HepG2 (cell line): ENCODE results near the gene SGPP1. TPM values are rescaled to one million over a fixed set of nuclear protein-coding genes. Genes with fewer than 3 reads are reported as not detected.

Experiments
- ATAC-seq: fragments of 200-7000 bp; cut with Tn5 transposase; 3 replicates; pipeline ENCODE4 v1.9.1; 2020; ENCODE audit warnings: mild to moderate bottlenecking, moderate library complexity
- BruUV-seq: library from RNA; stranded (reverse); fragments of 400-500 nt; replicated peaks from 2 replicates; lab custom pipeline; 2021; lab: Mats Ljungman, UMichigan
- CTCF ChIA-PET: fragments of 300-600 bp; formaldehyde crosslinking; extraction: SDS; loops from one replicate; lab custom pipeline; 2021; ENCODE audit warnings: low total read pairs, inconsistent platforms, low intra/inter-chr PET ratio; lab: Yijun Ruan, JAX
- POLR2A ChIA-PET: fragments of 350-600 bp; sonication (Branson Sonifier 250); formaldehyde crosslinking; loops from one replicate; lab custom pipeline; 2020; ENCODE audit warnings: antibody characterized with exemption, inconsistent platforms; lab: Yijun Ruan, JAX
- DNase-seq: peaks from one replicate; pipeline ENCODE4 v3.0.0-alpha.2; 2015; ENCODE audit warnings: low spot score
- FAIRE-seq: peaks from 3 replicates; lab custom pipeline; 2011; peaks lifted over from hg19 to GRCh38; lab: Jason Lieb, UNC
- H2AFZ ChIP-seq: one replicate; pipeline ENCODE4 v1.6.1; 2011; ENCODE audit warnings: low read length, inconsistent platforms
- H3K27ac ChIP-seq: fragments of 300-600 bp; 3 replicates; pipeline ENCODE4 v1.8.0; 2011; ENCODE audit warnings: mixed run types, mild to moderate bottlenecking, mixed read lengths, low read length, inconsistent platforms; ENCODE audit not compliant: insufficient read depth; ENCODE audit errors: extremely low read length
- H3K27me3 ChIP-seq, 2 experiments: fragments of 200-600 bp in 1 of 2; 2 replicates in 1 of 2; 3 replicates in 1 of 2; pipeline versions ENCODE4 v1.6.0 to v1.8.0; 2011; ENCODE audit warnings: low read length in 2 of 2, mild to moderate bottlenecking in 2 of 2, moderate library complexity in 2 of 2, inconsistent platforms in 1 of 2; ENCODE audit not compliant: insufficient read depth in 2 of 2, control insufficient read depth in 1 of 2
- H3K36me3 ChIP-seq, 2 experiments: fragments of 200-600 bp in 1 of 2; replicated peaks in 1 of 2; 2 replicates in 1 of 2; 3 replicates in 1 of 2; pipeline versions ENCODE4 v1.5.1 to v1.8.0; 2011; ENCODE audit warnings: low read length in 2 of 2, inconsistent platforms in 1 of 2; ENCODE audit not compliant: insufficient read depth in 2 of 2, control insufficient read depth in 1 of 2
- H3K4me1 ChIP-seq: 2 replicates; pipeline ENCODE4 v1.5.1; 2012; ENCODE audit warnings: low read length, inconsistent platforms; ENCODE audit not compliant: insufficient read depth
- H3K4me2 ChIP-seq: 2 replicates; pipeline ENCODE4 v1.6.0; 2011; ENCODE audit warnings: low read depth, low read length, inconsistent platforms
- H3K4me3 ChIP-seq, 3 experiments: fragments of 200-600 bp in 1 of 3; sonication (generic), shearing (Covaris generic) in 1 of 3; replicated peaks in 1 of 3; 2 replicates each; pipeline ENCODE4 v1.5.1; 2011 to 2016; ENCODE audit warnings: low read length in 3 of 3, inconsistent platforms in 2 of 3, low read depth in 2 of 3, mild to moderate bottlenecking in 2 of 3, control low read depth in 1 of 3, mixed read lengths in 1 of 3; ENCODE audit not compliant: insufficient read depth in 1 of 3
- H3K79me2 ChIP-seq: one replicate; pipeline ENCODE4 v1.6.1; 2011; ENCODE audit warnings: low read length, inconsistent platforms; ENCODE audit not compliant: insufficient read depth
- H3K9ac ChIP-seq: 2 replicates; pipeline ENCODE4 v1.6.0; 2011; ENCODE audit warnings: mild to moderate bottlenecking, low read depth, low read length, inconsistent platforms; ENCODE audit not compliant: insufficient read depth
- H3K9me3 ChIP-seq: 2 replicates; pipeline ENCODE4 v1.5.1; 2012; ENCODE audit warnings: mild to moderate bottlenecking, low read length
- H4K20me1 ChIP-seq: 2 replicates; pipeline ENCODE4 v1.6.0; 2011; ENCODE audit warnings: inconsistent platforms, mild to moderate bottlenecking, low read length, moderate library complexity; ENCODE audit not compliant: insufficient read depth
- CEBPB ChIP-seq: IDR thresholded peaks from 2 replicates; pipeline ENCODE4 v1.6.1; 2011; ENCODE audit warnings: low read depth, low read length, improper control_type of control experiment, borderline replicate concordance
- CENPX ChIP-seq: sonication (generic); formaldehyde crosslinking; IDR thresholded peaks from 2 replicates; pipeline ENCODE4 v1.9.0; 2021; ENCODE audit warnings: mild to moderate bottlenecking, missing genetic modification reagents, moderate library complexity
- FOXJ3 ChIP-seq: sonication (generic); formaldehyde crosslinking; IDR thresholded peaks from 2 replicates; pipeline ENCODE4 v1.4.0; 2020; ENCODE audit warnings: missing genetic modification reagents, mild to moderate bottlenecking, borderline replicate concordance
- TBP ChIP-seq: sonication (generic); formaldehyde crosslinking; IDR thresholded peaks from 2 replicates; pipeline ENCODE4 v1.5.0; 2020; ENCODE audit warnings: missing genetic modification reagents
- ZNF597 ChIP-seq: sonication (generic); formaldehyde crosslinking; IDR thresholded peaks from 2 replicates; pipeline ENCODE4 v1.5.0; 2020; ENCODE audit warnings: missing genetic modification reagents
- ZNF75D ChIP-seq: sonication (generic); formaldehyde crosslinking; IDR thresholded peaks from 2 replicates; pipeline ENCODE4 v1.8.1; 2023; ENCODE audit warnings: missing genetic modification reagents, mild to moderate bottlenecking, borderline replicate concordance
- ZNF792 ChIP-seq: IDR thresholded peaks from 2 replicates; pipeline ENCODE4 v1.6.1; 2016
- WGBS: methylation state at CpG from one replicate; pipeline ENCODE4 v1.1.6; 2017; ENCODE audit warnings: low lambda C conversion rate; 5-methylcytosine and 5-hydroxymethylcytosine counted together
- in situ Hi-C: cut with HindIII; loops from 2 replicates; pipeline ENCODE4 v1.10.0; 2017; ENCODE audit warnings: low pct_unique_long_range_greater_than_20kb; ENCODE audit not compliant: extremely low pct_ligation_motif_present
- intact Hi-C: fragments of 100-400 bp; cut with micrococcal nuclease; formaldehyde crosslinking; loops from one replicate; pipeline ENCODE4 v1.10.0; 2022; ENCODE audit not compliant: unreplicated experiment
- polyA plus RNA-seq, 8 experiments: library from polyadenylated mRNA; depleted of rRNA in 3 of 8; stranded (reverse) in 7 of 8; unstranded in 1 of 8; fragments of >200 nt; fragmentation: Illumina TruSeq in 4 of 8; extraction: Trizol in 4 of 8; gene quantifications; 2 replicates each; pipeline versions ENCODE4 v1.2.1 to v1.2.3, GENCODE V29; 2011 to 2016; ENCODE audit warnings: low read depth in 4 of 8, missing spikeins in 1 of 8, mixed read lengths in 1 of 8; ENCODE audit not compliant: insufficient read depth in 1 of 8
- total RNA-seq, 5 experiments: library from RNA; depleted of rRNA; stranded (reverse); fragments of >200 nt; fragmentation: Illumina TruSeq; extraction: Trizol; gene quantifications; 2 replicates each; pipeline ENCODE4 v1.2.3, GENCODE V29; 2016; ENCODE audit warnings: low read depth in 1 of 5

Gene SGPP1
- total and polyA plus RNA-seq, 2 of the 13 experiments (the other 11 are each of a cell fraction or from before 2014, with no cell fraction given): 6.4 to 6.8 TPM

DNA sequence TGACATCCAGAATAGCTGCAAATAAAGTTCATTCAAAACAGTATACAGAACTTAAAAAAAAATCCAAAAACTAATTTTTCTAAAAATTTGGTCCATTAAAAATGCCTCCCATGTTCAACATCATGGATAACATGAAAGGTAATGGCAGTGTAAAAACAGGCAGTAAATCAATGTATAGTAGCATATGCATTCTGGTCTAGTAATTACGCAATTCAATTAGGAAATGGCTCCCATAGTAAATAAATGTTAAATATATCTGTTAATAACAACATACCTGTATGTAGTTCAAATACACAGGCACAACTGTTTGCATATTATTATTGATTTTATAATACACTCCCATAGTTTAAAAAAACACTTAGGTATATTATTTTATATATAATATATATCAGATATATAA, 42.5 kb downstream of the SGPP1 start:
- Histone ChIP-seq H3K4me3 (no peak overlapping the region), H3K9me3 (no peaks in the 10 kb centered on the region), H3K27me3 (no peaks in the 10 kb centered on the region; a peak in 1 of 5 replicates), H3K4me2 (no peak overlapping the region), H3K79me2 (no peaks in the 10 kb centered on the region), H3K27ac (no peak overlapping the region), H3K9ac (no peak overlapping the region)
- no peak for DNase-seq
- POLR2A ChIA-PET: no interaction called here
- intact Hi-C loops: no loop called here
- in situ Hi-C loops: no loop called here
- CTCF ChIA-PET: no interaction called here
- no peak for TF ChIP-seq ZNF792 (CRISPR knock-in tag)
- TF ChIP-seq TBP (CRISPR knock-in tag): no peak
- TF ChIP-seq CENPX (CRISPR knock-in tag): no peak
- TF ChIP-seq ZNF75D (CRISPR knock-in tag): no peak
- peak; percentile 53; the same call in 1 of the 2 replicates for TF ChIP-seq CEBPB
- no peak for TF ChIP-seq ZNF597 (CRISPR knock-in tag)
- no peak for TF ChIP-seq FOXJ3 (CRISPR knock-in tag)
- TF ChIP-seq, all 625 proteins: peak for 1
- Histone ChIP-seq H3K36me3 (peaks cover 0 to 1% of the 10 kb centered on the region in 2 experiments; a peak in 1 of 5 replicates), H4K20me1 (no peaks in the 10 kb centered on the region), H3K4me1 (no peaks in the 10 kb centered on the region), H2AFZ (no peak overlapping the region)
- BruUV-seq: no TSS peak
- ATAC-seq (no peak), FAIRE-seq (no peak)
- WGBS: 94% methylated on average over 1 of the region's 1 CpG
